Esophagus squamous epithelium (tissue), 5 donors: Measurements from ENCODE around the gene CCDC27. TPM values are rescaled to one million over a fixed set of nuclear protein-coding genes. Genes with fewer than 3 reads are reported as not detected.
"Not testable (repeated sequence)": the region's sequence is repeated elsewhere in the genome, so short reads cannot be mapped to it uniquely, and the experiment has no call there.

Source experiments
- DNase-seq: peaks from one replicate; lab custom pipeline; 2025; lab: John Stamatoyannopoulos, UW
- H3K27ac ChIP-seq, 4 donors: fragments of 200-600 bp; sonication (generic); one replicate each; pipeline ENCODE4 v1.5.1; 2016 to 2019; ENCODE audit warnings: mild to moderate bottlenecking in 1 of 4
- H3K27me3 ChIP-seq, 4 donors: fragments of 200-600 bp; sonication (generic); 1 replicate in 3 of 4; 2 replicates in 1 of 4; pipeline versions ENCODE4 v1.5.1 to v1.6.0; 2017 to 2021; ENCODE audit warnings: antibody characterized with exemption in 1 of 4
- H3K36me3 ChIP-seq, 3 donors: fragments of 200-600 bp; sonication (generic); one replicate each; pipeline ENCODE4 v1.5.1; 2016 to 2019
- H3K4me1 ChIP-seq, 3 donors: fragments of 200-600 bp; sonication (generic); one replicate each; pipeline ENCODE4 v1.5.1; 2017 to 2019
- H3K4me3 ChIP-seq, 4 donors: fragments of 200-600 bp; sonication (generic); 1 replicate in 3 of 4; 2 replicates in 1 of 4; pipeline ENCODE4 v1.5.1; 2016 to 2019; ENCODE audit warnings: mild to moderate bottlenecking in 2 of 4, moderate library complexity in 1 of 4
- H3K9me3 ChIP-seq, 3 donors: fragments of 200-600 bp; sonication (generic); one replicate each; pipeline ENCODE4 v1.5.1; 2016 to 2019
- POLR2A ChIP-seq, 4 donors: fragments of 450-650 bp; IDR thresholded peaks; one replicate each; pipeline ENCODE4 v1.6.1; 2017; ENCODE audit warnings: antibody characterized with exemption in 4 of 4, mild to moderate bottlenecking in 4 of 4, moderate library complexity in 3 of 4
- WGBS, 2 donors: methylation state at CpG; one replicate each; pipeline ENCODE4 v1.1.5; 2018; 5-methylcytosine and 5-hydroxymethylcytosine counted together
- intact Hi-C: fragments of 100-400 bp; cut with DNase I; formaldehyde crosslinking; loops from one replicate; pipeline ENCODE4 v1.15.0; 2022
- total RNA-seq, 4 donors: library from RNA; depleted of rRNA; stranded (reverse); fragments of >200 nt; gene quantifications; one replicate each; pipeline ENCODE4 v1.1.0, GENCODE V29; 2016
- TF ChIP-seq, protein P1 (sequence below), 6 experiments: fragments of 450-650 bp in 4 of 6; fragments of 200-600 bp in 2 of 6; sonication (generic) in 2 of 6; IDR thresholded peaks; one replicate each; pipeline ENCODE4 v1.5.1; 2016 to 2019; ENCODE audit warnings: antibody characterized with exemption in 6 of 6, mild to moderate bottlenecking in 4 of 6, moderate library complexity in 4 of 6
- donor health status: DM: yes; HTN: yes; CAD: no.

CCDC27 gene
- total RNA-seq, 4 donors from 2014 or later, result not detected

DNA sequence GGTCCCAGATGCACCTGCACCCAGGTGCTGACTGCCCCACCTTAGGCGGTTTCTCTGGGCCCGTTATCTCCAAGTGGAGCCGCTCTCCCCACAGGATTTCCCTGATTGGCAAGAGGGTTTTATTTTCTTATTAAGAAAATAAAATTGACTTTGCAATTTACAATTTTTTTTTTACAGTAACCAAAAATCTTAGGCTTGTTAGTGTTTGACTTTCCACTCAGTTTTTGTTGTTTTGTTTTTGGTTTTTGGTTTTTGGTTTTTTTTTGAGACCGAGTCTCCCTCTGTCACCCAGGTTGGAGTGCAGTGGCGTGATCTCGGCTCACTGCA is 4.8 kb upstream of the CCDC27 start:
- Histone ChIP-seq H3K4me1 (peaks cover 14 to 49% (median 15%) of the 10 kb centered on the region in 3 donors), H3K4me3 (peak overlapping the region; percentile 54 to 81 (median 68)), H3K9me3 (no peaks in the 10 kb centered on the region), H3K27ac (peak overlapping the region; percentile 48 to 81 (median 68)), H3K36me3 (peaks cover 3 to 15% (median 4%) of the 10 kb centered on the region in 3 donors), H3K27me3 (peaks cover 0 to 14% (median 0%) of the 10 kb centered on the region in 4 donors)
- intact Hi-C loops, result no loop called here
- TF ChIP-seq POLR2A (IDR thresholded peaks at IDR 0.05), result no peak
- TF ChIP-seq, protein P1, sequence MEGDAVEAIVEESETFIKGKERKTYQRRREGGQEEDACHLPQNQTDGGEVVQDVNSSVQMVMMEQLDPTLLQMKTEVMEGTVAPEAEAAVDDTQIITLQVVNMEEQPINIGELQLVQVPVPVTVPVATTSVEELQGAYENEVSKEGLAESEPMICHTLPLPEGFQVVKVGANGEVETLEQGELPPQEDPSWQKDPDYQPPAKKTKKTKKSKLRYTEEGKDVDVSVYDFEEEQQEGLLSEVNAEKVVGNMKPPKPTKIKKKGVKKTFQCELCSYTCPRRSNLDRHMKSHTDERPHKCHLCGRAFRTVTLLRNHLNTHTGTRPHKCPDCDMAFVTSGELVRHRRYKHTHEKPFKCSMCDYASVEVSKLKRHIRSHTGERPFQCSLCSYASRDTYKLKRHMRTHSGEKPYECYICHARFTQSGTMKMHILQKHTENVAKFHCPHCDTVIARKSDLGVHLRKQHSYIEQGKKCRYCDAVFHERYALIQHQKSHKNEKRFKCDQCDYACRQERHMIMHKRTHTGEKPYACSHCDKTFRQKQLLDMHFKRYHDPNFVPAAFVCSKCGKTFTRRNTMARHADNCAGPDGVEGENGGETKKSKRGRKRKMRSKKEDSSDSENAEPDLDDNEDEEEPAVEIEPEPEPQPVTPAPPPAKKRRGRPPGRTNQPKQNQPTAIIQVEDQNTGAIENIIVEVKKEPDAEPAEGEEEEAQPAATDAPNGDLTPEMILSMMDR (IDR thresholded peaks at IDR 0.05), result no peak
- no peak for DNase-seq
- 31 to 33% methylated on average over 6 of the region's 6 CpGs for WGBS, 2 donors

DNA sequence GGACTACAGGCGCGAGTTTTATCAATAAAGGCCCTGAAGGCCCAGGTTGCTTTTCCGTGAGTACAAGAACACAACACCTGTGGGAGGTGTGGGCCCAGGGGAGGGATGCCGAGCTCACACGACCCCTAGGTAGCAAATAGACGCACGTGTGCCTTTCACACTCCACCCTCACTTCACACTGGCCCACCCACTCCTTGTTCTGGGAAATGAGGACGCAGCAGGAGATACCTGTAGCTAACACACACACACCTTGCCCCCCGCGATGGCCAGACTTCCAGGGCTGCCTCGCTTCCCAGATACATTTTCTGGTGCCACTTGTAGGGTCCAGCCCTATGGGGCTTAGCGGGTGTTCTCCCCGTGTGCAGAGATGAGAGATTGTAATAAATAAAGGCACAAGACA is 4.3 kb upstream of the CCDC27 start:
- H3K27me3 ChIP-seq, result peaks cover 0 to 14% (median 0%) of the 10 kb centered on the region in 4 donors
- H3K36me3 ChIP-seq, result peaks cover 0 to 11% (median under 1%) of the 10 kb centered on the region in 3 donors
- TF ChIP-seq, protein P1 (IDR thresholded peaks at IDR 0.05), result no peak
- no peak for TF ChIP-seq POLR2A (IDR thresholded peaks at IDR 0.05)
- no peaks in the 10 kb centered on the region for H3K9me3 ChIP-seq
- no peak overlapping the region for H3K27ac ChIP-seq
- WGBS, 2 donors, result 77 to 87% methylated on average over 6 to 11 of the region's 13 CpGs
- peaks cover 14 to 48% (median 15%) of the 10 kb centered on the region in 3 donors for H3K4me1 ChIP-seq
- intact Hi-C loops, result no loop called here
- DNase-seq, result no peak
- H3K4me3 ChIP-seq, result peak overlapping the region in 2 of 4 donors; percentile 76 to 81

DNA sequence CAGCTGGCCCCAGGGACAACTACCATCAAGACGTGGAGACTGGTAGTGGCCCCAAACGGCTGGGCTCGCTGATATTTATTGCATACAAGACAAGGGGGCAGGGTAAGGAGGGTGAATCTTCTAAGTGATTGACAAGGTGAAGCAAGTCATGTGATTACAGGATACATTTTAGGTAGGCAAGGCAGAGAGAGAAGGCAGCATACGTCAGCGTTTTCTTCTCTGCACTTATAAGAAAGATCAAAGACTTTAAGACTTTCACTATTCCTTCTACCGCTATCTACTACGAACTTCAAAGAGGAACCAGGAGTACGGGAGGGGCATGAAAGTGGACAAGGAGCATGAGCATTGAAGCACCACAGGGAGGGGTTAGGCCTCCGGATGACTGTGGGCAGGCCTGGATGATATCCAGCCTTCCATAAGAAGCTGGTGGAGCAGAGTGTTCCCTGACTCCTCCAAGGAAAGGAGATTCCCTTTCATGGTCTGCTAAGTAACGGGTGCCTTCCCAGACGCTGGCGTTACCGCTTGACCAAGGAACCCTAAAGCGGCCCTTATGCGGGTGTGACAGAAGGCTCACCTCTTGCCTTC is 3.8 kb upstream of the CCDC27 start:
- DNase-seq, H3K9me3 ChIP-seq, intact Hi-C loops, H3K4me3 ChIP-seq, H3K36me3 ChIP-seq, H3K27ac ChIP-seq: not testable (repeated sequence)
- Histone ChIP-seq H3K27me3 (peaks cover 0 to 17% (median 0%) of the 10 kb centered on the region in 4 donors), H3K4me1 (peaks cover 14 to 43% (median 15%) of the 10 kb centered on the region in 3 donors)
- whole genome bisulfite sequencing, 2 donors, result 71 to 75% methylated on average over 15 of the region's 15 CpGs

DNA sequence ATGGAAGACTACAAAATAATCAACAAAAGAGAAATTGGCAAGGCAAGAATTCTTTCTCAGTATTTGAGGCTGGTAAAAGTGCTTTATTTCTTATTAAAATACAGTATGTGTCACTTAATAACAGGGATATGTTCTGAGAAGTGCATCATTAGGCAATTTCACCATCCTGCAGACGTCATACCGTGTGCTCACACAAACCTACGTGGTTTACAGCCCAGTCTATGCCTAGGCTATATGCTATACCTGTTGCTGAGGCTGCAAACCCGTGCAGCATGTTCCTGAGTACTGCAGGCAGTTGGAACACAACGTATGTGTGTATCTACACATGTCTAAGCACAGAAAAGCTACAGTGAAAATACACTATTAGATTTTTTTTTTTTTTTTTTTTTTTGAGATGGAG is 2.7 kb upstream of the CCDC27 start:
- intact Hi-C loops, result no loop called here
- peaks cover 0 to 8% (median 0%) of the 10 kb centered on the region in 3 donors for H3K36me3 ChIP-seq
- H3K9me3 ChIP-seq, result no peaks in the 10 kb centered on the region
- no peak for TF ChIP-seq POLR2A (IDR thresholded peaks at IDR 0.05)
- TF ChIP-seq, protein P1 (IDR thresholded peaks at IDR 0.05), result no peak
- 51 to 57% methylated on average over 5 of the region's 5 CpGs for WGBS, 2 donors
- no peak overlapping the region for H3K27ac ChIP-seq
- DNase-seq, result no peak
- H3K27me3 ChIP-seq, result peaks cover 0 to 28% (median 0%) of the 10 kb centered on the region in 4 donors
- H3K4me3 ChIP-seq, result no peak overlapping the region
- peaks cover 14 to 37% (median 15%) of the 10 kb centered on the region in 3 donors for H3K4me1 ChIP-seq

DNA sequence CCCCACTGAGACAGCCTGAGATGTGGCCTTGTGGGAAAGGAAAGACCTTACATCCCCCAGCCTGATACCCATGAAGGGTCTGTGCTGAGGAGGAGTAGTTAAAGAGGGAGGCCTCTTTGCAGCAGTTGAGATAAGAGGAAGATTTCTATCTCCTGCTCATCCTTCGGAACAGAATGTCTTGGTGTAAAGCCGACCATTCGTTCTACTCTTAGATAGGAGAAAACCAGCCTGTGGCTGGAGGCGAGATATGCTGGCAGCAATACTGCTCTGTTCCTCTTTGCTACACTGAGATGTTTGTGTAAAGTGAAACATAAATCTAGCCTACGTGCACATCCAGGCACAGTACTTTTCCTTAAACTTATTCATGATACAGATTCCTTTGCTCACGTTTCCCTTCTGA is 1.5 kb upstream of the CCDC27 start:
- Histone ChIP-seq H3K27me3 (peaks cover 0 to 40% (median 0%) of the 10 kb centered on the region in 4 donors), H3K27ac (no peak overlapping the region), H3K4me3 (no peak overlapping the region), H3K9me3 (no peaks in the 10 kb centered on the region), H3K4me1 (peaks cover 14 to 25% (median 15%) of the 10 kb centered on the region in 3 donors), H3K36me3 (no peaks in the 10 kb centered on the region)
- 63 to 70% methylated on average over 6 of the region's 6 CpGs for WGBS, 2 donors
- no peak for DNase-seq
- no peak for TF ChIP-seq POLR2A (IDR thresholded peaks at IDR 0.05)
- intact Hi-C loops, result no loop called here

DNA sequence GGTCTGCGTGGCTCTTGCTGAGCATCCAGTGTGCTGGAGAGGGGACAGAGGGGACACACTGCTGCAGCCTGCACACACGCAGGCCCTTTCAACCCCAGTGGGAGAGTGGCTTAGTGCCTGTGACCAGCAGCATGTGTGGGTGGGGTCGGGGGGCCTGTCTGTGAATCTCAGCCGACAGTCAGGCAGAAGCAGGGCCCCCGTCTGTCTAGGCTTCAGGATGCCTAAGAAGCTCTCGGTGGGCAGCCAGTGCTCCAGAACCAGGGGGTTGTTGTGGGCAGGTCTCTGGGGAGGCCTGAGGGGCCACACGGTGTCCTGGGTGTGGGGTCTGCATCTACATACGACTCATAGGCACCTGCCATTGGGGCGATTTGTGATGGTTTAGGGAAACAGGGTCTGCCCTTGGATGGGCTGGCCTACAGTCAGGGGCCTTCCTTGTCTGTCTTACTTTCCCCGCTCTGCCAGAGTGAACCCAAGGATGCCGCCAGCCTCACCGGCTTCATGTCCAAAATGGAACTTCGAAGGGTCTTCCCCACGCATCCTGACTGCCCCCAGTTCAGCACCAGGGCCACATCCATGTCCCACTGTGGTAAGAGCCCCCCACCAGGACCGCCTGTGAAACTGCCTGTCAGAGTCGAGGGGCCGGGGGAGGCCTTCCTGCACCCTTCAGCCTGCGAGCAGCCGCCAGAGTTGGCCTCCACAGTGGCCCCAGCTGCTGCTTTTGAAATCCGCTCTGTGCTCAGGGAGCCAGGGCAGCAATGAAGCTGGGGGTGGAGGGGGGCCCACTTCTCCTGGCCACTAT is 1.6 kb downstream of the CCDC27 start:
- no peaks in the 10 kb centered on the region for H3K4me1 ChIP-seq
- WGBS, 2 donors, result 87 to 100% methylated on average over 4 to 7 of the region's 20 CpGs
- no peak for DNase-seq
- no peaks in the 10 kb centered on the region for H3K9me3 ChIP-seq
- no peak overlapping the region for H3K27ac ChIP-seq
- no peaks in the 10 kb centered on the region for H3K36me3 ChIP-seq
- TF ChIP-seq, protein P1 (IDR thresholded peaks at IDR 0.05), result no peak
- no peak for TF ChIP-seq POLR2A (IDR thresholded peaks at IDR 0.05)
- H3K4me3 ChIP-seq, result no peak overlapping the region
- H3K27me3 ChIP-seq, result peaks cover 0 to 57% (median 0%) of the 10 kb centered on the region in 4 donors
- intact Hi-C loops, result no loop called here
